GM12878 (cell line): ENCODE data around the gene TSR3. TPM values are rescaled to one million over a fixed set of nuclear protein-coding genes. Genes with fewer than 3 reads are reported as not detected.

Source experiments
- ATAC-seq: fragments of 200-7000 bp; cut with Tn5 transposase; 3 replicates; pipeline ENCODE4 v1.9.1; 2020; ENCODE audit warnings: mild to moderate bottlenecking, moderate library complexity
- BruUV-seq: library from RNA; stranded (reverse); fragments of 400-500 nt; replicated peaks from 2 replicates; lab custom pipeline; 2021; lab: Mats Ljungman, UMichigan
- CTCF ChIA-PET: fragments of 300-600 bp; sonication (Branson Sonifier 250); formaldehyde crosslinking; extraction: SDS; loops from one replicate; lab custom pipeline; 2021; ENCODE audit warnings: inconsistent platforms; lab: Yijun Ruan, JAX
- POLR2A ChIA-PET: fragments of 350-600 bp; formaldehyde crosslinking; extraction: SDS; loops from one replicate; lab custom pipeline; 2021; ENCODE audit warnings: inconsistent platforms; lab: Charles Lee
- RAD21 ChIA-PET: fragments of 300-600 bp; sonication (Branson Sonifier 250); formaldehyde crosslinking; loops from one replicate; lab custom pipeline; 2023; ENCODE audit warnings: antibody characterized with exemption; ENCODE audit not compliant: unreplicated experiment; lab: Charles Lee
- SMC1A ChIA-PET: fragments of 300-600 bp; sonication (Branson Sonifier 250); formaldehyde crosslinking; loops from one replicate; lab custom pipeline; 2023; ENCODE audit not compliant: unreplicated experiment, uncharacterized antibody; lab: Charles Lee
- DNase-seq: peaks from one replicate; pipeline ENCODE4 v3.0.0-alpha.2; 2011; ENCODE audit warnings: low read depth, low spot score
- FAIRE-seq: peaks from 3 replicates; lab custom pipeline; 2011; peaks lifted over from hg19 to GRCh38; lab: Jason Lieb, UNC
- H2AFZ ChIP-seq: 2 replicates; pipeline ENCODE4 v1.6.0; 2011; ENCODE audit warnings: low read depth, low read length, control low read depth; ENCODE audit not compliant: control insufficient read depth
- H3K27ac ChIP-seq: 2 replicates; pipeline ENCODE4 v1.5.1; 2011; ENCODE audit warnings: control low read depth; ENCODE audit not compliant: control insufficient read depth, insufficient read depth
- H3K27me3 ChIP-seq, 2 experiments: replicated peaks in 1 of 2; 2 replicates each; pipeline versions ENCODE4 v1.6.0 to v1.6.1; 2011; ENCODE audit warnings: low read length in 1 of 2; ENCODE audit not compliant: control insufficient read depth in 2 of 2, insufficient read depth in 2 of 2
- H3K36me3 ChIP-seq, 2 experiments: 2 replicates each; pipeline ENCODE4 v1.5.1; 2011; ENCODE audit warnings: low read length in 1 of 2; ENCODE audit not compliant: control insufficient read depth in 2 of 2, insufficient read depth in 2 of 2
- H3K4me1 ChIP-seq: 2 replicates; pipeline ENCODE4 v1.6.1; 2011; ENCODE audit warnings: mild to moderate bottlenecking, low read length, moderate library complexity, mixed read lengths; ENCODE audit not compliant: control insufficient read depth, insufficient read depth
- H3K4me2 ChIP-seq: 2 replicates; pipeline ENCODE4 v1.6.0; 2011; ENCODE audit warnings: control low read depth; ENCODE audit not compliant: control insufficient read depth, insufficient read depth
- H3K4me3 ChIP-seq: fragments of 200-600 bp; sonication (generic); 2 replicates; pipeline ENCODE4 v1.5.1; 2016
- H3K79me2 ChIP-seq: 2 replicates; pipeline ENCODE4 v1.6.0; 2011; ENCODE audit warnings: low read length; ENCODE audit not compliant: control insufficient read depth, insufficient read depth
- H3K9ac ChIP-seq: 2 replicates; pipeline ENCODE4 v1.8.0; 2011; ENCODE audit warnings: low read length, control low read depth, mixed read lengths; ENCODE audit not compliant: control insufficient read depth, insufficient read depth
- H3K9me3 ChIP-seq: replicated peaks from 3 replicates; pipeline ENCODE4 v1.5.1; 2011; ENCODE audit warnings: mild to moderate bottlenecking, low read length; ENCODE audit not compliant: control insufficient read depth, insufficient read depth
- H4K20me1 ChIP-seq: 2 replicates; pipeline ENCODE4 v1.6.0; 2011; ENCODE audit not compliant: control insufficient read depth, insufficient read depth
- BACH1 ChIP-seq: fragments of 450-650 bp; IDR thresholded peaks from 2 replicates; pipeline ENCODE4 v1.6.1; 2017; ENCODE audit warnings: mild to moderate bottlenecking, borderline replicate concordance
- CREB1 ChIP-seq: IDR thresholded peaks from 2 replicates; pipeline ENCODE4 v1.6.1; 2012; ENCODE audit warnings: low read depth, mild to moderate bottlenecking, inconsistent platforms
- E4F1 ChIP-seq: fragments of 450-650 bp; IDR thresholded peaks from 2 replicates; pipeline ENCODE4 v1.6.1; 2018; ENCODE audit warnings: borderline replicate concordance, mild to moderate bottlenecking; ENCODE audit not compliant: partially characterized antibody
- IKZF2 ChIP-seq, 2 experiments: fragments of 450-650 bp; IDR thresholded peaks; 2 replicates each; pipeline ENCODE4 v1.6.1; 2017; ENCODE audit warnings: mild to moderate bottlenecking in 2 of 2, moderate library complexity in 2 of 2
- KLF5 ChIP-seq: fragments of 450-650 bp; IDR thresholded peaks from 2 replicates; pipeline ENCODE4 v1.6.1; 2014; ENCODE audit warnings: mild to moderate bottlenecking; ENCODE audit not compliant: partially characterized antibody
- LARP7 ChIP-seq: fragments of 450-650 bp; IDR thresholded peaks from 2 replicates; pipeline ENCODE4 v1.6.1; 2017; ENCODE audit warnings: mild to moderate bottlenecking
- MEF2A ChIP-seq: IDR thresholded peaks from 2 replicates; pipeline ENCODE4 v1.6.1; 2011; ENCODE audit warnings: low read depth, mild to moderate bottlenecking, low read length, moderate library complexity; ENCODE audit not compliant: insufficient read depth
- NFXL1 ChIP-seq: fragments of 450-650 bp; IDR thresholded peaks from 2 replicates; pipeline ENCODE4 v1.6.1; 2017; ENCODE audit warnings: antibody characterized with exemption, mild to moderate bottlenecking, borderline replicate concordance
- RAD51 ChIP-seq: fragments of 450-650 bp; IDR thresholded peaks from 2 replicates; pipeline ENCODE4 v1.6.1; 2016; ENCODE audit warnings: moderate library complexity, mild to moderate bottlenecking, inconsistent platforms
- SMAD1 ChIP-seq: fragments of 450-650 bp; IDR thresholded peaks from 2 replicates; pipeline ENCODE4 v1.6.1; 2018; ENCODE audit warnings: mild to moderate bottlenecking, low read depth; ENCODE audit not compliant: partially characterized antibody
- ZBED1 ChIP-seq: IDR thresholded peaks from 2 replicates; pipeline ENCODE4 v1.6.1; 2016; ENCODE audit warnings: borderline replicate concordance
- ZNF24 ChIP-seq: fragments of 450-650 bp; IDR thresholded peaks from 2 replicates; pipeline ENCODE4 v1.6.1; 2017; ENCODE audit warnings: antibody characterized with exemption, mild to moderate bottlenecking
- ZNF687 ChIP-seq: fragments of 450-650 bp; IDR thresholded peaks from 2 replicates; pipeline ENCODE4 v1.6.1; 2017; ENCODE audit warnings: mild to moderate bottlenecking, moderate library complexity
- WGBS: methylation state at CpG from one replicate; pipeline ENCODE4 v1.1.6; 2016; ENCODE audit warnings: low lambda C conversion rate; ENCODE audit not compliant: insufficient replicate concordance, insufficient coverage; ENCODE audit errors: missing lambda C conversion rate; 5-methylcytosine and 5-hydroxymethylcytosine counted together
- in situ Hi-C: fragments of 300-500 bp; cut with MboI; formaldehyde crosslinking; loops from 9 replicates; pipeline ENCODE4 v1.14.3; 2018; ENCODE audit warnings: mixed read lengths
- intact Hi-C: fragments of 100-400 bp; cut with micrococcal nuclease; formaldehyde crosslinking; loops from one replicate; pipeline ENCODE4 v1.14.2; 2022; ENCODE audit not compliant: unreplicated experiment
- polyA plus RNA-seq, 11 experiments: library from polyadenylated mRNA; depleted of rRNA in 4 of 11; unstranded in 6 of 11; stranded (reverse) in 5 of 11; fragments of >200 nt; fragmentation: Nextera tagmentation in 4 of 11; fragmentation: Illumina TruSeq in 1 of 11; extraction: Ambion mirVana in 4 of 11; extraction: Trizol in 1 of 11; gene quantifications; 1 replicate in 1 of 11; 2 replicates in 10 of 11; pipeline versions ENCODE4 v1.2.1 to v1.2.3, GENCODE V29; 2011 to 2016; ENCODE audit warnings: inconsistent platforms in 2 of 11, missing spikeins in 2 of 11, low read depth in 1 of 11
- total RNA-seq, 4 experiments: library from RNA; depleted of rRNA in 3 of 4; stranded (reverse); fragments of >200 nt in 3 of 4; fragmentation: Illumina TruSeq in 1 of 4; extraction: Trizol in 1 of 4; gene quantifications; 2 replicates each; pipeline versions ENCODE4 v1.2.1 to v1.2.3, GENCODE V29; 2013 to 2021
- TF ChIP-seq, protein P1 (sequence below): fragments of 450-650 bp; formaldehyde crosslinking; IDR thresholded peaks from 2 replicates; pipeline ENCODE4 v1.4.0; 2022; ENCODE audit warnings: mild to moderate bottlenecking, moderate library complexity

TSR3 gene
- total and polyA plus RNA-seq, 10 of the 15 experiments (the other 5 are each of a cell fraction or from before 2014, with no cell fraction given): 3.4 to 108 (median 46.9) TPM

GRCh38 chr16:1311738-1312466 lies 39.8 kb downstream of the TSR3 start:
- ATAC-seq: no peak
- H3K79me2 ChIP-seq: peaks cover 52% of the 10 kb centered on the region
- WGBS: 28% methylated on average over 35 of the region's 35 CpGs
- ChIA-PET RAD21 (no interaction called here), POLR2A (interaction anchor here (0.5 to 0.6 kb wide), 2 partner anchors 442 to 910 kb away, joined by 3 read pairs; partner anchors contain the start of gene DECR2), SMC1A (no interaction called here), CTCF (no interaction called here)
- H3K27ac ChIP-seq: peak overlapping the region; percentile 52
- no TSS peak for BruUV-seq
- peak overlapping the region; percentile 97 for H3K4me2 ChIP-seq
- peaks cover 35% of the 10 kb centered on the region for H4K20me1 ChIP-seq
- no peak for FAIRE-seq
- H3K9me3 ChIP-seq: no peaks in the 10 kb centered on the region
- DNase-seq: no peak
- in situ Hi-C loops: no loop called here
- no peak overlapping the region for H2AFZ ChIP-seq
- H3K27me3 ChIP-seq: no peaks in the 10 kb centered on the region
- H3K4me3 ChIP-seq: peak overlapping the region; percentile 93
- H3K36me3 ChIP-seq: peaks cover 13 to 33% of the 10 kb centered on the region in 2 experiments
- intact Hi-C loops: no loop called here
- peaks cover 7% of the 10 kb centered on the region for H3K4me1 ChIP-seq
- peak overlapping the region; percentile 100 for H3K9ac ChIP-seq
- no peak for TF ChIP-seq ZNF687
- TF ChIP-seq ZNF24: no peak
- TF ChIP-seq ZBED1: no peak
- TF ChIP-seq, protein P1, sequence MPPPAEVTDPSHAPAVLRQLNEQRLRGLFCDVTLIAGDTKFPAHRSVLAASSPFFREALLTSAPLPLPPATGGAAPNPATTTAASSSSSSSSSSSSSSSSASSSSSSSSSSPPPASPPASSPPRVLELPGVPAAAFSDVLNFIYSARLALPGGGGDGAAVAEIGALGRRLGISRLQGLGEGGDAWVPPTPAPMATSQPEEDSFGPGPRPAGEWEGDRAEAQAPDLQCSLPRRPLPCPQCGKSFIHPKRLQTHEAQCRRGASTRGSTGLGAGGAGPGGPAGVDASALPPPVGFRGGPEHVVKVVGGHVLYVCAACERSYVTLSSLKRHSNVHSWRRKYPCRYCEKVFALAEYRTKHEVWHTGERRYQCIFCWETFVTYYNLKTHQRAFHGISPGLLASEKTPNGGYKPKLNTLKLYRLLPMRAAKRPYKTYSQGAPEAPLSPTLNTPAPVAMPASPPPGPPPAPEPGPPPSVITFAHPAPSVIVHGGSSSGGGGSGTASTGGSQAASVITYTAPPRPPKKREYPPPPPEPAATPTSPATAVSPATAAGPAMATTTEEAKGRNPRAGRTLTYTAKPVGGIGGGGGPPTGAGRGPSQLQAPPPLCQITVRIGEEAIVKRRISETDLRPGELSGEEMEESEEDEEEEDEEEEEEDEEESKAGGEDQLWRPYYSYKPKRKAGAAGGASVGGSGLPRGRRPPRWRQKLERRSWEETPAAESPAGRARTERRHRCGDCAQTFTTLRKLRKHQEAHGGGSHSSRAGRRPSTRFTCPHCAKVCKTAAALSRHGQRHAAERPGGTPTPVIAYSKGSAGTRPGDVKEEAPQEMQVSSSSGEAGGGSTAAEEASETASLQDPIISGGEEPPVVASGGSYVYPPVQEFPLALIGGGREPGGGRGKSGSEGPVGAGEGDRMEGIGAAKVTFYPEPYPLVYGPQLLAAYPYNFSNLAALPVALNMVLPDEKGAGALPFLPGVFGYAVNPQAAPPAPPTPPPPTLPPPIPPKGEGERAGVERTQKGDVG (CRISPR knock-in tag): no peak
- TF ChIP-seq KLF5: no peak
- TF ChIP-seq RAD51: no peak
- TF ChIP-seq IKZF2 (IDR thresholded peaks at IDR 0.05): no peak
- TF ChIP-seq CREB1: no peak
- no peak for TF ChIP-seq SMAD1
- TF ChIP-seq E4F1: no peak
- TF ChIP-seq BACH1: no peak
- TF ChIP-seq MEF2A: no peak
- no peak for TF ChIP-seq NFXL1
- TF ChIP-seq LARP7: no peak
